NCI-H1436 (cell line): ENCODE measurements around the gene GRIFIN.
"Not testable (repeated sequence)": the region's sequence is repeated elsewhere in the genome, so short reads cannot be mapped to it uniquely, and the experiment has no call there.

Experiments
- DNase-seq: peaks from one replicate; lab custom pipeline; 2025; lab: John Stamatoyannopoulos, UW

GRIFIN gene

GRCh38 chr7:2453849-2454248, 22.3 kb downstream of the GRIFIN start:
- not testable (repeated sequence) for DNase-seq

- DNase-seq, result no peak
These were observed 23.4 kb downstream of the GRIFIN start for GRCh38 chr7:2452643-2453270.

GRCh38 chr7:2452074-2452507, 24.1 kb downstream of the GRIFIN start:
- no peak for DNase-seq

GRCh38 chr7:2451171-2452073, 24.8 kb downstream of the GRIFIN start:
- DNase-seq, result peak; percentile 57

GRCh38 chr7:2450198-2451107, 25.7 kb downstream of the GRIFIN start:
- DNase-seq, result no peak

GRCh38 chr7:2446676-2447075, 29.5 kb downstream of the GRIFIN start:
- DNase-seq, result no peak

GRCh38 chr7:2445898-2446555, 30.2 kb downstream of the GRIFIN start:
- no peak for DNase-seq

GRCh38 chr7:2445047-2445446, 31.2 kb downstream of the GRIFIN start:
- no peak for DNase-seq

- DNase-seq, result no peak
These were observed 31.7 kb downstream of the GRIFIN start for GRCh38 chr7:2444476-2444875.

GRCh38 chr7:2443491-2443890, 32.7 kb downstream of the GRIFIN start:
- no peak for DNase-seq

- DNase-seq, result no peak
These were observed 34.7 kb downstream of the GRIFIN start for GRCh38 chr7:2441430-2442058.

- DNase-seq, result no peak
These were observed 35.5 kb downstream of the GRIFIN start for GRCh38 chr7:2440608-2441245.

GRCh38 chr7:2438775-2439174, 37.4 kb downstream of the GRIFIN start:
- DNase-seq, result no peak

- no peak for DNase-seq
These were observed 38.0 kb downstream of the GRIFIN start for GRCh38 chr7:2438186-2438585.

GRCh38 chr7:2437537-2438148, 38.6 kb downstream of the GRIFIN start:
- no peak for DNase-seq

GRCh38 chr7:2437136-2437535, 39.1 kb downstream of the GRIFIN start:
- no peak for DNase-seq

GRCh38 chr7:2436341-2437104, 39.7 kb downstream of the GRIFIN start:
- no peak for DNase-seq

- no peak for DNase-seq
These were observed 41.1 kb downstream of the GRIFIN start for GRCh38 chr7:2435146-2435545.

GRCh38 chr7:2433713-2434550, 42.3 kb downstream of the GRIFIN start:
- DNase-seq, result no peak
